GM19467 (cell line): Measurements from ENCODE around the gene KRT26.
"Not testable (repeated sequence)": the region's sequence is repeated elsewhere in the genome, so short reads cannot be mapped to it uniquely, and the experiment has no call there.

Source experiments
- ATAC-seq: cut with Tn5 transposase; IDR thresholded peaks from one replicate; pipeline ENCODE4 v1.9.1; 2021; ENCODE audit warnings: mild to moderate bottlenecking, moderate library complexity; ENCODE audit not compliant: unreplicated experiment

The KRT26 gene

GRCh38 chr17:40795019-40795667 is 23.1 kb upstream of the KRT26 start:
- ATAC-seq: no peak

- no peak for ATAC-seq
Observed at GRCh38 chr17:40794466-40794865, 22.5 kb upstream of the KRT26 start.

GRCh38 chr17:40793832-40794231 is 21.8 kb upstream of the KRT26 start:
- no peak for ATAC-seq

GRCh38 chr17:40791787-40792436 is 19.9 kb upstream of the KRT26 start:
- no peak for ATAC-seq

- no peak for ATAC-seq
Observed at GRCh38 chr17:40791111-40791510, 19.1 kb upstream of the KRT26 start.

- no peak for ATAC-seq
Observed at GRCh38 chr17:40782450-40782849, 10.4 kb upstream of the KRT26 start, which contains the start of gene KRT27. KRT27 (minus strand) TSS chr17:40782550; CDS start chr17:40782493, 57 bp downstream.

GRCh38 chr17:40779181-40779909 is 7.3 kb upstream of the KRT26 start:
- no peak for ATAC-seq

- no peak for ATAC-seq
Observed at GRCh38 chr17:40778461-40778860, 6.5 kb upstream of the KRT26 start.

GRCh38 chr17:40777971-40778370 is 6.0 kb upstream of the KRT26 start:
- ATAC-seq: no peak

GRCh38 chr17:40777459-40777858 is 5.5 kb upstream of the KRT26 start:
- ATAC-seq: no peak

GRCh38 chr17:40775945-40776344 is 3.9 kb upstream of the KRT26 start:
- ATAC-seq: no peak

GRCh38 chr17:40765657-40766056 is 6.3 kb downstream of the KRT26 start:
- ATAC-seq: no peak

GRCh38 chr17:40763752-40764151 is 8.2 kb downstream of the KRT26 start:
- no peak for ATAC-seq

- no peak for ATAC-seq
Observed at GRCh38 chr17:40760105-40761016, 11.6 kb downstream of the KRT26 start.

GRCh38 chr17:40755231-40755630 is 16.8 kb downstream of the KRT26 start, which contains the start of gene KRT25:
KRT25 (minus strand) TSS chr17:40755331; CDS start chr17:40755271, 60 bp downstream.
- no peak for ATAC-seq

GRCh38 chr17:40753804-40754203 is 18.2 kb downstream of the KRT26 start:
- no peak for ATAC-seq

- ATAC-seq: no peak
Observed at GRCh38 chr17:40751065-40751464, 20.9 kb downstream of the KRT26 start.

GRCh38 chr17:40750391-40750790 is 21.6 kb downstream of the KRT26 start:
- ATAC-seq: no peak

- ATAC-seq: not testable (repeated sequence)
Observed at GRCh38 chr17:40748666-40749065, 23.3 kb downstream of the KRT26 start.

- no peak for ATAC-seq
Observed at GRCh38 chr17:40738553-40738952, 33.4 kb downstream of the KRT26 start.

GRCh38 chr17:40735016-40735415 is 37.0 kb downstream of the KRT26 start:
- ATAC-seq: no peak
